ENCODE measurements around the gene POLK. TPM values are rescaled to one million over a fixed set of nuclear protein-coding genes. Genes with fewer than 3 reads are reported as not detected.
"Not testable (repeated sequence)": the region's sequence is repeated elsewhere in the genome, so short reads cannot be mapped to it uniquely, and the experiment has no call there.

The POLK gene
- total RNA-seq, 1 experiment from 2014 or later = 34.9 TPM

GRCh38 chr5:75484605-75485004, 27.1 kb upstream of the POLK start:
- CTCF ChIA-PET = no interaction called here
- no peak for DNase-seq
- TF ChIP-seq CTCF (IDR thresholded peaks at IDR 0.05; ENCODE audit: unreplicated experiment) = no peak
- no peaks in the 10 kb centered on the region for H3K27me3 Mint-ChIP-seq (ENCODE audit: unreplicated experiment)
- no peak overlapping the region for H3K4me3 Mint-ChIP-seq (ENCODE audit: low read depth, unreplicated experiment)
- BruUV-seq (replicated peaks) = no TSS peak
- peaks cover 3% of the 10 kb centered on the region for H3K36me3 Mint-ChIP-seq (ENCODE audit: insufficient read depth, unreplicated experiment)
- intact Hi-C loops (cut with micrococcal nuclease; ENCODE audit: unreplicated experiment) = no loop called here
- H3K4me1 Mint-ChIP-seq (ENCODE audit: low read depth, unreplicated experiment) = peaks cover 9% of the 10 kb centered on the region
- H3K9me3 Mint-ChIP-seq (ENCODE audit: low read depth, unreplicated experiment) = peaks cover 10% of the 10 kb centered on the region
- H3K27ac Mint-ChIP-seq (ENCODE audit: unreplicated experiment) = no peak overlapping the region

DNA sequence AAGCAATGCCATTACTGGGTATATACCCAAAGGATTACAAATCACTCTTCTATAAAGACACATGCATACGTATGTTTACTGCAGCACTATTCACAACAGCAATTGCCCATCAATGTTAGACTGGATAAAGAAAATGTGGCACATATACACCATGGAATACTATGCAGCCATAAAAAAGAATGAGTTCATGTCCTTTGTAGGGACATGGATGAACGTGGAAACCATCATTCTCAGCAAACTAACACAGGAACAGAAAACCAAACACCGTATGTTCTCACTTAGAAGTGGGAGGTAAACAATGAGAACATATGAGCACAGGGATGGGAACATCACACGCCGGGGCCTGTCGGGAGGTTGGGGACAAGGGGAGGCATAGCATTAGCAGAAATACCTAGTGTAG, 21.8 kb upstream of the POLK start:
- H3K36me3 Mint-ChIP-seq (ENCODE audit: insufficient read depth, unreplicated experiment); BruUV-seq (replicated peaks): not testable (repeated sequence)

GRCh38 chr5:75491621-75492020, 20.1 kb upstream of the POLK start:
- Mint-ChIP-seq H3K27me3 (ENCODE audit: unreplicated experiment) (no peaks in the 10 kb centered on the region), H3K27ac (ENCODE audit: unreplicated experiment) (no peak overlapping the region), H3K4me1 (ENCODE audit: low read depth, unreplicated experiment) (no peaks in the 10 kb centered on the region), H3K36me3 (ENCODE audit: insufficient read depth, unreplicated experiment) (peaks cover 8% of the 10 kb centered on the region), H3K4me3 (ENCODE audit: low read depth, unreplicated experiment) (no peak overlapping the region), H3K9me3 (ENCODE audit: low read depth, unreplicated experiment) (peaks cover 8% of the 10 kb centered on the region)
- no peak for TF ChIP-seq CTCF (IDR thresholded peaks at IDR 0.05; ENCODE audit: unreplicated experiment)
- no TSS peak for BruUV-seq (replicated peaks)
- DNase-seq = no peak
- intact Hi-C loops (cut with micrococcal nuclease; ENCODE audit: unreplicated experiment) = no loop called here
- CTCF ChIA-PET = no interaction called here

More for the DNA sequence above, 21.8 kb upstream of the POLK start:
- DNase-seq; H3K9me3 Mint-ChIP-seq (ENCODE audit: low read depth, unreplicated experiment); H3K27ac Mint-ChIP-seq (ENCODE audit: unreplicated experiment); intact Hi-C loops (cut with micrococcal nuclease; ENCODE audit: unreplicated experiment); H3K4me1 Mint-ChIP-seq (ENCODE audit: low read depth, unreplicated experiment); H3K4me3 Mint-ChIP-seq (ENCODE audit: low read depth, unreplicated experiment); CTCF ChIA-PET; H3K27me3 Mint-ChIP-seq (ENCODE audit: unreplicated experiment): not testable (repeated sequence)

- peaks cover 2% of the 10 kb centered on the region for H3K9me3 Mint-ChIP-seq (ENCODE audit: low read depth, unreplicated experiment)
- peaks cover 9% of the 10 kb centered on the region for H3K36me3 Mint-ChIP-seq (ENCODE audit: insufficient read depth, unreplicated experiment)
- DNase-seq = no peak
- no TSS peak for BruUV-seq (replicated peaks)
- H3K4me1 Mint-ChIP-seq (ENCODE audit: low read depth, unreplicated experiment) = no peaks in the 10 kb centered on the region
- H3K27me3 Mint-ChIP-seq (ENCODE audit: unreplicated experiment) = no peaks in the 10 kb centered on the region
- CTCF ChIA-PET = no interaction called here
- no peak overlapping the region for H3K4me3 Mint-ChIP-seq (ENCODE audit: low read depth, unreplicated experiment)
- TF ChIP-seq CTCF (IDR thresholded peaks at IDR 0.05; ENCODE audit: unreplicated experiment) = no peak
- intact Hi-C loops (cut with micrococcal nuclease; ENCODE audit: unreplicated experiment) = no loop called here
- H3K27ac Mint-ChIP-seq (ENCODE audit: unreplicated experiment) = no peak overlapping the region
Observed at GRCh38 chr5:75496026-75496425, 15.7 kb upstream of the POLK start.

- H3K4me1 Mint-ChIP-seq (ENCODE audit: low read depth, unreplicated experiment) = no peaks in the 10 kb centered on the region
- TF ChIP-seq CTCF (IDR thresholded peaks at IDR 0.05; ENCODE audit: unreplicated experiment) = no peak
- BruUV-seq (replicated peaks) = no TSS peak
- no peak overlapping the region for H3K4me3 Mint-ChIP-seq (ENCODE audit: low read depth, unreplicated experiment)
- CTCF ChIA-PET = no interaction called here
- H3K36me3 Mint-ChIP-seq (ENCODE audit: insufficient read depth, unreplicated experiment) = peaks cover 9% of the 10 kb centered on the region
- peaks cover 2% of the 10 kb centered on the region for H3K9me3 Mint-ChIP-seq (ENCODE audit: low read depth, unreplicated experiment)
- no peak for DNase-seq
- H3K27ac Mint-ChIP-seq (ENCODE audit: unreplicated experiment) = no peak overlapping the region
- H3K27me3 Mint-ChIP-seq (ENCODE audit: unreplicated experiment) = no peaks in the 10 kb centered on the region
- intact Hi-C loops (cut with micrococcal nuclease; ENCODE audit: unreplicated experiment) = no loop called here
Observed at GRCh38 chr5:75498208-75498777, 13.4 kb upstream of the POLK start.

GRCh38 chr5:75498875-75499274, 12.8 kb upstream of the POLK start:
- H3K4me3 Mint-ChIP-seq (ENCODE audit: low read depth, unreplicated experiment); H3K4me1 Mint-ChIP-seq (ENCODE audit: low read depth, unreplicated experiment); H3K27ac Mint-ChIP-seq (ENCODE audit: unreplicated experiment); H3K27me3 Mint-ChIP-seq (ENCODE audit: unreplicated experiment); intact Hi-C loops (cut with micrococcal nuclease; ENCODE audit: unreplicated experiment); H3K9me3 Mint-ChIP-seq (ENCODE audit: low read depth, unreplicated experiment); BruUV-seq (replicated peaks); DNase-seq; H3K36me3 Mint-ChIP-seq (ENCODE audit: insufficient read depth, unreplicated experiment); CTCF ChIA-PET: not testable (repeated sequence)

GRCh38 chr5:75505112-75505511, 6.6 kb upstream of the POLK start:
- BruUV-seq (replicated peaks); intact Hi-C loops (cut with micrococcal nuclease; ENCODE audit: unreplicated experiment); H3K27ac Mint-ChIP-seq (ENCODE audit: unreplicated experiment); H3K4me3 Mint-ChIP-seq (ENCODE audit: low read depth, unreplicated experiment); DNase-seq; H3K9me3 Mint-ChIP-seq (ENCODE audit: low read depth, unreplicated experiment); CTCF ChIA-PET; H3K27me3 Mint-ChIP-seq (ENCODE audit: unreplicated experiment): not testable (repeated sequence)
- Mint-ChIP-seq H3K36me3 (ENCODE audit: insufficient read depth, unreplicated experiment) (peaks cover 17% of the 10 kb centered on the region), H3K4me1 (ENCODE audit: low read depth, unreplicated experiment) (peaks cover 35% of the 10 kb centered on the region)

All from Calu3 (cell line).